Upper lobe of left lung (tissue), 4 donors: Measurements from ENCODE around the gene ZNF785.
"Not testable (repeated sequence)": the region's sequence is repeated elsewhere in the genome, so short reads cannot be mapped to it uniquely, and the experiment has no call there.

ENCODE experiments used
- CTCF ChIP-seq, 6 experiments: fragments of 450-650 bp in 4 of 6; fragments of 200-600 bp in 2 of 6; sonication (generic) in 2 of 6; IDR thresholded peaks; one replicate each; pipeline ENCODE4 v1.5.1; 2016 to 2019; ENCODE audit warnings: antibody characterized with exemption in 6 of 6
- EP300 ChIP-seq, 4 donors: sonication (generic); formaldehyde crosslinking; IDR thresholded peaks; one replicate each; pipeline ENCODE4 v1.5.1; 2017; ENCODE audit warnings: antibody characterized with exemption in 4 of 4, control low read depth in 2 of 4
- POLR2A ChIP-seq, 4 donors: fragments of 450-650 bp; IDR thresholded peaks; one replicate each; pipeline ENCODE4 v1.5.1; 2016 to 2017; ENCODE audit warnings: antibody characterized with exemption in 4 of 4, mild to moderate bottlenecking in 2 of 4
- POLR2AphosphoS5 ChIP-seq, 2 donors: sonication (generic); formaldehyde crosslinking; IDR thresholded peaks; one replicate each; pipeline ENCODE4 v1.5.1; 2017; ENCODE audit warnings: antibody characterized with exemption in 2 of 2

DNA sequence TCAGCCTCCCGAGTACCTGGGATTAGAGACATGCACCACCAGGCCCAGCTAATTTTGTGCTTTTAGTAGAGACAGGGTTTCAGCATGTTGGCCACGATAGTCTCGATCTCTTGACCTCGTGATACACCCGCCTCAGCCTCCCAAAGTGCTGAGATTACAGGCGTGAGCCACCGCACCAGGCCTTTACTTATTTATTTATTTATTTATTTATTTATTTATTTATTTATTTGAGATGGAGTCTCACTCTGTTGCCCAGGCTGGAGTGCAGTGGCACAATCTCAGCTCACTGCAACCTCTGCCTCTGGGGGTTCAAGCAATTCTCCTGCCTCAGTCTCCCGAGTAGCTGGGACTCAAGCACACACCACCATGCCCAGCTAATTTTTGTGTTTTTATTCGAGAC, 5.4 kb upstream of the ZNF785 start:
- not testable (repeated sequence) for TF ChIP-seq CTCF, POLR2A, POLR2AphosphoS5, EP300 (IDR thresholded peaks at IDR 0.05)
